GM19328 (cell line): ENCODE results near the gene HIPK2.

Experiments
- ATAC-seq: cut with Tn5 transposase; IDR thresholded peaks from one replicate; pipeline ENCODE4 v1.9.1; 2021; ENCODE audit warnings: mild to moderate bottlenecking, moderate library complexity; ENCODE audit not compliant: unreplicated experiment

HIPK2 gene

DNA sequence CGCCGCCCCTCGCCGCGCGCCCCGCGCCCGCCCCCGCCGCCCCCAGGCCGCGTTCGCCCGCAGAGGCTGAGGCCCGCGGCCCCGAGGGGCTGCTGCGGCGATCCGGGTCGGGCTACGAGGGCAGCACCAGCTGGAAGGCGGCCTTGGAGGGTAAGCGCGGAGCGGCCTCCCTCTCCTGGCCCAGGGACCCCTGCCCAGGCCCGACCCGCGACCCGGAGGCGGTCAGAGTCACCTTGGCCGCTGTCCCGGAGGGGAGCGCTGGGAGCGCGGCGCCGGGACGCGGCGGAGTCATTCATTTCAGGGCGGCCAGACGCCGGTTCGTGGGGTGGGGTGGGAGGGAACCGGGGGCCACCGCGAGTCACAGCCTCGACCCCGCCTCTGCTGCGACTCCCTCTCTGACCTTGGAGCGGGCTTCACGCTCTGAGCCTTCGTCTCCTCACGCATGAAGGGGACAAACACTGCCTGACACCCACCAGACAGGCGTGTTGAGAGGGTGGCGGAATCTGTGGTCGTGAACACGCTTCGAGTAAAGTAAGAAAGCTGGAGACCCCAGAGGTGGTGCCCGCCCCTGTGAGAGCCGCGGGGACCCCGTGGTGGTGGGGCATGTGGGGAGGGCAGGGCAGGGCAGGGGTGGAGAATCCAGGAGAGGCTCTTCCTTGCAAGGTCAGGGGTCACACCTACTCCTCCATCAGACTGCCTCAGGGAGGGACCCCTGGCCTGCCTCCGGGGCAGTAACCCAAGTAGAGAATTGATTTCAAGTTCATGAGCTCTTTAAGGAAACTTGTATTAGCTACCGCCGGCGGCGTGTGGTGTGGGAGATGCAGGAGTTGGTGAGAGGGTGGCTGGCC, 253.6 kb downstream of the HIPK2 start:
- ATAC-seq = no peak

DNA sequence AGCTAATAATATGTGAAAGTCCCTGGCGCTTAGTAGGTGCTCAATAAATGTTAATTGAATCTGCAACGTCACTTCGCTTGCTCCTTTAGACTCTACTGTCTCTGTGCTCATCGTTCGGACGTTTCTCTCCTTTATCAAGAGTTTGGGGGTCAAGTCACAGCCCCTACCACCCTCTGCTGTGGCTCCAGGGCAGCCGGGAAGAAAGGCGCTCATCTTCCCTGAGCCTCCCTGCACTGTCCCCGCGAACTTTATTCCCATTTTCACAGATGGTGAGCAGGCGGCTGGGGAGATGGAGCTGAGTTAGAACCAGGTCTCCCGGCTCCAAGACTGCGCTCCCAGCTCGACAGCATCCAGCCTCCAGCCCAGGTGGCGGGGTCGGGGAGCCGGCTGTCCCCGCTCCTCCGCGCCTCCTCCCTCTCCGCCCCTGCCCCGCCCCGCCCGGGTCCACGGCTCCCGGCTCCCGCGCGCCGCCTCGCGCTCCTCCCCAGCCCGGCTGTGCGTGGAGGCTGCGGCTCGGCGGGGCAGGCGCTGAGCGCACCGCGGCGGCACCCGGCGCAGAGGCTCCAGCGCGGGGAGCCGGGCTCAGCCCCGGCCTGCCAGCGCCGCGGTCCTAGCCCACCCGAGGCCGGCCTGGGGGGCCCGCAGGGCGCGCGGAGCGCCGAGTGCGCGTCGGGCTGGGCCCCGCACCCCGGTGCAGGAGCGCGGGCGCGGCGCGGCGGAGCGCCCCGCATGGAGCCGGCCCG, 254.4 kb downstream of the HIPK2 start, which contains the start of gene CLEC2L:
TSS of gene CLEC2L (plus strand) at position 487 of the 743 bp plus-strand sequence. CDS start at position 730, 243 bp downstream.
- ATAC-seq = no peak

- ATAC-seq = no peak
Observed at GRCh38 chr7:139522830-139523198, 255.0 kb downstream of the HIPK2 start.

GRCh38 chr7:139521439-139521838, 256.4 kb downstream of the HIPK2 start:
- ATAC-seq = no peak

- no peak for ATAC-seq
Observed at GRCh38 chr7:139515266-139515665, 262.5 kb downstream of the HIPK2 start.
